Esophagus squamous epithelium (tissue), 5 donors: ENCODE results near the gene ROPN1. TPM values are rescaled to one million over a fixed set of nuclear protein-coding genes. Genes with fewer than 3 reads are reported as not detected.
"Not testable (repeated sequence)": the region's sequence is repeated elsewhere in the genome, so short reads cannot be mapped to it uniquely, and the experiment has no call there.

Source experiments
- DNase-seq: peaks from one replicate; lab custom pipeline; 2025; lab: John Stamatoyannopoulos, UW
- H3K27ac ChIP-seq, 4 donors: fragments of 200-600 bp; sonication (generic); one replicate each; pipeline ENCODE4 v1.5.1; 2016 to 2019; ENCODE audit warnings: mild to moderate bottlenecking in 1 of 4
- H3K27me3 ChIP-seq, 4 donors: fragments of 200-600 bp; sonication (generic); 1 replicate in 3 of 4; 2 replicates in 1 of 4; pipeline versions ENCODE4 v1.5.1 to v1.6.0; 2017 to 2021; ENCODE audit warnings: antibody characterized with exemption in 1 of 4
- H3K36me3 ChIP-seq, 3 donors: fragments of 200-600 bp; sonication (generic); one replicate each; pipeline ENCODE4 v1.5.1; 2016 to 2019
- H3K4me1 ChIP-seq, 3 donors: fragments of 200-600 bp; sonication (generic); one replicate each; pipeline ENCODE4 v1.5.1; 2017 to 2019
- H3K4me3 ChIP-seq, 4 donors: fragments of 200-600 bp; sonication (generic); 1 replicate in 3 of 4; 2 replicates in 1 of 4; pipeline ENCODE4 v1.5.1; 2016 to 2019; ENCODE audit warnings: mild to moderate bottlenecking in 2 of 4, moderate library complexity in 1 of 4
- H3K9me3 ChIP-seq, 3 donors: fragments of 200-600 bp; sonication (generic); one replicate each; pipeline ENCODE4 v1.5.1; 2016 to 2019
- POLR2A ChIP-seq, 4 donors: fragments of 450-650 bp; IDR thresholded peaks; one replicate each; pipeline ENCODE4 v1.6.1; 2017; ENCODE audit warnings: antibody characterized with exemption in 4 of 4, mild to moderate bottlenecking in 4 of 4, moderate library complexity in 3 of 4
- WGBS, 2 donors: methylation state at CpG; one replicate each; pipeline ENCODE4 v1.1.5; 2018; 5-methylcytosine and 5-hydroxymethylcytosine counted together
- intact Hi-C: fragments of 100-400 bp; cut with DNase I; formaldehyde crosslinking; loops from one replicate; pipeline ENCODE4 v1.15.0; 2022
- total RNA-seq, 4 donors: library from RNA; depleted of rRNA; stranded (reverse); fragments of >200 nt; gene quantifications; one replicate each; pipeline ENCODE4 v1.1.0, GENCODE V29; 2016
- TF ChIP-seq, protein P1 (sequence below), 6 experiments: fragments of 450-650 bp in 4 of 6; fragments of 200-600 bp in 2 of 6; sonication (generic) in 2 of 6; IDR thresholded peaks; one replicate each; pipeline ENCODE4 v1.5.1; 2016 to 2019; ENCODE audit warnings: antibody characterized with exemption in 6 of 6, mild to moderate bottlenecking in 4 of 6, moderate library complexity in 4 of 6
- donor health status: DM: yes; HTN: yes; CAD: no.

Gene ROPN1
- total RNA-seq, 4 donors from 2014 or later: 0.38 TPM; not detected in 3

- 51 to 55% methylated on average over 4 of the region's 4 CpGs for WGBS, 2 donors
- Histone ChIP-seq H3K27ac (no peak overlapping the region), H3K36me3 (no peaks in the 10 kb centered on the region), H3K9me3 (no peaks in the 10 kb centered on the region), H3K4me1 (no peaks in the 10 kb centered on the region), H3K4me3 (no peak overlapping the region), H3K27me3 (peaks cover 0 to 30% (median 0%) of the 10 kb centered on the region in 4 donors)
- no peak for DNase-seq
- no peak for TF ChIP-seq POLR2A (IDR thresholded peaks at IDR 0.05)
- TF ChIP-seq, protein P1, sequence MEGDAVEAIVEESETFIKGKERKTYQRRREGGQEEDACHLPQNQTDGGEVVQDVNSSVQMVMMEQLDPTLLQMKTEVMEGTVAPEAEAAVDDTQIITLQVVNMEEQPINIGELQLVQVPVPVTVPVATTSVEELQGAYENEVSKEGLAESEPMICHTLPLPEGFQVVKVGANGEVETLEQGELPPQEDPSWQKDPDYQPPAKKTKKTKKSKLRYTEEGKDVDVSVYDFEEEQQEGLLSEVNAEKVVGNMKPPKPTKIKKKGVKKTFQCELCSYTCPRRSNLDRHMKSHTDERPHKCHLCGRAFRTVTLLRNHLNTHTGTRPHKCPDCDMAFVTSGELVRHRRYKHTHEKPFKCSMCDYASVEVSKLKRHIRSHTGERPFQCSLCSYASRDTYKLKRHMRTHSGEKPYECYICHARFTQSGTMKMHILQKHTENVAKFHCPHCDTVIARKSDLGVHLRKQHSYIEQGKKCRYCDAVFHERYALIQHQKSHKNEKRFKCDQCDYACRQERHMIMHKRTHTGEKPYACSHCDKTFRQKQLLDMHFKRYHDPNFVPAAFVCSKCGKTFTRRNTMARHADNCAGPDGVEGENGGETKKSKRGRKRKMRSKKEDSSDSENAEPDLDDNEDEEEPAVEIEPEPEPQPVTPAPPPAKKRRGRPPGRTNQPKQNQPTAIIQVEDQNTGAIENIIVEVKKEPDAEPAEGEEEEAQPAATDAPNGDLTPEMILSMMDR (IDR thresholded peaks at IDR 0.05): no peak
- intact Hi-C loops: no loop called here
Observed at GRCh38 chr3:124007186-124007585, 15.3 kb upstream of the ROPN1 start.

- peaks cover 0 to 36% (median 0%) of the 10 kb centered on the region in 4 donors for H3K27me3 ChIP-seq
- H3K36me3 ChIP-seq, H3K4me1 ChIP-seq, H3K9me3 ChIP-seq, DNase-seq, H3K4me3 ChIP-seq, H3K27ac ChIP-seq, intact Hi-C loops: not testable (repeated sequence)
- WGBS, 2 donors: 14 to 36% methylated on average over 2 of the region's 2 CpGs
Observed at GRCh38 chr3:124002405-124003079, 10.6 kb upstream of the ROPN1 start.

GRCh38 chr3:124001366-124001765 is 9.4 kb upstream of the ROPN1 start:
- 75 to 76% methylated on average over 6 of the region's 6 CpGs for WGBS, 2 donors
- H3K4me1 ChIP-seq, H3K9me3 ChIP-seq: not testable (repeated sequence)

GRCh38 chr3:123997543-123997942 is 5.6 kb upstream of the ROPN1 start:
- H3K27ac ChIP-seq: no peak overlapping the region
- DNase-seq: no peak
- no peaks in the 10 kb centered on the region for H3K36me3 ChIP-seq
- H3K4me1 ChIP-seq: no peaks in the 10 kb centered on the region
- no peak for TF ChIP-seq POLR2A (IDR thresholded peaks at IDR 0.05)
- TF ChIP-seq, protein P1 (IDR thresholded peaks at IDR 0.05): no peak
- H3K4me3 ChIP-seq: no peak overlapping the region
- peaks cover 0 to 29% (median 0%) of the 10 kb centered on the region in 4 donors for H3K27me3 ChIP-seq
- peaks cover 0 to 6% (median 5%) of the 10 kb centered on the region in 3 donors for H3K9me3 ChIP-seq
- 86 to 88% methylated on average over 2 of the region's 2 CpGs for WGBS, 2 donors
- intact Hi-C loops: no loop called here

More at GRCh38 chr3:124001366-124001765, 9.4 kb upstream of the ROPN1 start:
- H3K27ac ChIP-seq, DNase-seq, H3K36me3 ChIP-seq, H3K4me3 ChIP-seq, intact Hi-C loops: not testable (repeated sequence)
- H3K27me3 ChIP-seq: peaks cover 0 to 28% (median 0%) of the 10 kb centered on the region in 4 donors

DNA sequence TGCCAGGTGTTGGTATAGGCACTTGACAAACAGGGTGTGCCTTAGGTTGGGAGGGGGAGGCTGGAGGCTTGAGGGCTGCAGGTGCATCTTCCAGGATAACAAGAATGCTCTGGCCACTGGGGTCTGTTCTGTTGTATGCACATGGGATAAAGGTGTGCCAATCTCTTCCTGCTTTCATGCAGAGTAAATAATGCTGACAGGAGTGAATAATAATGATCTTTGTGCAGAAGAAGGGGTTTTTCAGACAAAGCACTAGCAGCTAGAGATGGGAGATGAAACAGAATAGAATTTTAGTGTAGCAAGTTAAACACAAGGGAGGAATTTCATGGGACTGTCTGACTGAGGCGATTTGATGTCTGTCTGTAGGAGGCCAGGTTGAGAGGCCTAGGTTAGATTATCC is 1.9 kb upstream of the ROPN1 start:
- Histone ChIP-seq H3K27me3 (peaks cover 0 to 29% (median 0%) of the 10 kb centered on the region in 4 donors), H3K4me1 (no peaks in the 10 kb centered on the region), H3K36me3 (no peaks in the 10 kb centered on the region), H3K4me3 (no peak overlapping the region), H3K27ac (no peak overlapping the region), H3K9me3 (peaks cover 0 to 6% (median 5%) of the 10 kb centered on the region in 3 donors)
- TF ChIP-seq POLR2A (IDR thresholded peaks at IDR 0.05): no peak
- TF ChIP-seq, protein P1 (IDR thresholded peaks at IDR 0.05): no peak
- intact Hi-C loops: no loop called here
- no peak for DNase-seq
- 48 to 79% methylated on average over 1 of the region's 1 CpG for WGBS, 2 donors

- Histone ChIP-seq H3K27ac (no peak overlapping the region), H3K9me3 (no peaks in the 10 kb centered on the region), H3K4me3 (no peak overlapping the region), H3K27me3 (peaks cover 0 to 67% (median 0%) of the 10 kb centered on the region in 4 donors), H3K4me1 (no peaks in the 10 kb centered on the region), H3K36me3 (no peaks in the 10 kb centered on the region)
- no peak for DNase-seq
- no peak for TF ChIP-seq POLR2A (IDR thresholded peaks at IDR 0.05)
- TF ChIP-seq, protein P1 (IDR thresholded peaks at IDR 0.05): no peak
- intact Hi-C loops: no loop called here
- WGBS, 2 donors: 74% methylated on average over 2 of the region's 3 CpGs
Observed at GRCh38 chr3:123986427-123986826, 5.5 kb downstream of the ROPN1 start.
